Pulmonary artery endothelial cell (primary cell): Measurements from ENCODE around the gene FOXN3. TPM values are rescaled to one million over a fixed set of nuclear protein-coding genes. Genes with fewer than 3 reads are reported as not detected.
"Not testable (repeated sequence)": the region's sequence is repeated elsewhere in the genome, so short reads cannot be mapped to it uniquely, and the experiment has no call there.

ENCODE experiments used
- DNase-seq: peaks from one replicate; pipeline ENCODE4 v3.0.0-alpha.2; 2011; ENCODE audit warnings: low read depth, low spot score
- total RNA-seq: library from RNA; depleted of rRNA; stranded (reverse); fragments of >200 nt; gene quantifications from 2 replicates; pipeline ENCODE4 v1.2.3, GENCODE V29; 2014

Gene FOXN3
- total RNA-seq, 1 donor from 2014 or later, result 14.2 TPM

DNA sequence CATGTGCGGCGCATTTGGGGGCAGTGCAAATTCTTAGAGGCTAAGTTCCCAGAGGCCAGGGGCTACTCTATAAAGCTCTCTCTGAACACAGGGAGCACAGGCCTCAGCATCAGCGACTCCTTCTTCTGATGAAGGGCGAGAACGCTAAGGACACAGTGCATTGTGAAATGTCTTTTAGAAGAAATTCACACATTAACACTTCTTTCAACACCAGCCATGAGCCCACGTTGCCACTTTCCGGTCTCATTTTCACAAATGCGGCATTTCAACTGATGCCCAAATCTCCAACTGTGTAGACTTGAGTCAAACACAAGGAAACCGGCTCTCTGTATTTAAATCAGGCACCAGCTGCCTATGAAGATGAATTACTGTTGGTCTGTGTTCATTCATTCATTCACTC lies 162.0 kb downstream of the FOXN3 start:
- no peak for DNase-seq

DNA sequence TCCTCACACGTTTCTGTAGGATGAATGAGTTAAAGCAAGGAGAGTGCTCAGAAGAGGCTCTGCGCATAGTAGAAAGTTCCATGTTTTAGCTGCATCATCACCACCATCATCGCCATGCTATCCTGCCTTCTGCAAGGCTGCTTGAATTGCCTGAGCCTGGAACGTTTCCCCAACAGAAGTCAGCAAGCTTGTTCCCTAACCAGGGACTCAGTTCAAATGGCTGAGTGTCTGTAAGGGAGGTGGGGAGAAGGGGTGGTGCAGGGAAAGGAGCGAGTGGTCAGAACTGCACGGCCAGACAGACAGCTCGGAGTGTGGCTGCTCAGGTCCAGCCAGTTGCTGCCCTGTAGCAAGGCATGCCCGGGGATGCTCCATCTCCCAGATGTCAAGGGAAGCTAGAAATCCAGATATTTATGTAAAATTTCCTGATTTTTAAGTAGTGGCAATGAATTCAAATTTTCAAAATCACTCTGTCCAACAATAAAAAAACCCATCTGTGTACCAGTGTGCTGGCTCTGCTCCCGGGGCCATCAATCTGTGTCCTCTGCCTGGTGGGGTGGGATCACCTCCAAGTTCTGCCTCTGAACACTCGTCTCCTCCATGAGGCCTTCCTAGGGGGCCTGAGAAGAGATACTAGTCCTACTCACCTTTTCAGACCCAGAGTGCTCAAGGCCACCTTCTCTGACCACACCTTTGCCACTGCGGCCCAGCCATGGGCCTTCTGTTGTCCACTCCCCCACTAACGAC lies 162.7 kb downstream of the FOXN3 start:
- DNase-seq, result no peak

DNA sequence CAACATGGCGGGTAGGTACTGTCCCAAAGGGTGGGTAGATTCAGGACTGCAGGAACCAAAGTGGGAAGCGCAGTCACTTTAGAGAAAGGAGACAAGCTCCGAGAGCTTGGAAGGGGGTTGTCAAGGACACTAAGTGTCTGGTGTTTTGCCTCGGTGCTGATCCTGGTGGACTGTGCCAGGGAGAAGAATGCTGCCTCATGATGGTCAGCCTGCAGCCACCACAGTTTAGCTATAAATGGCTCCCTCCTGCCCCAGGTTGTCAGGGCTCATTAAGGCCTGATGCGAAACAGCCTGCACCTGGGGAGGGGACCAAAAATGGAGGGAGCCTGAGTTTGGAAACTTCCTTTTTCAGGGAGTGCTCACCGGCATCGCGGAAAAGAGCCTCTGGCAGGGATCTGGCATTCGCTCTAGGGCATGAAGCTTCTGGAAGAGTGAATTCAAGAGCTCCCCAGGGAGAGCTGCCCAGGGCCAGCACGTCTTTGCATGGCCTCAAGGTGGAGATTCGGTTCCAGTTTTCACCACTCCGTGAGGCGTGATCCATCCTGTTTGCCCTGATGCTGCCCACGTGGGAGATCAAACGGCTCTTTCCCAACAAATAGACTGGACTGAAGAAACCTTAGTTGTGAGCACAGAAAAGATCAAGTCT lies 164.0 kb downstream of the FOXN3 start:
- no peak for DNase-seq

DNA sequence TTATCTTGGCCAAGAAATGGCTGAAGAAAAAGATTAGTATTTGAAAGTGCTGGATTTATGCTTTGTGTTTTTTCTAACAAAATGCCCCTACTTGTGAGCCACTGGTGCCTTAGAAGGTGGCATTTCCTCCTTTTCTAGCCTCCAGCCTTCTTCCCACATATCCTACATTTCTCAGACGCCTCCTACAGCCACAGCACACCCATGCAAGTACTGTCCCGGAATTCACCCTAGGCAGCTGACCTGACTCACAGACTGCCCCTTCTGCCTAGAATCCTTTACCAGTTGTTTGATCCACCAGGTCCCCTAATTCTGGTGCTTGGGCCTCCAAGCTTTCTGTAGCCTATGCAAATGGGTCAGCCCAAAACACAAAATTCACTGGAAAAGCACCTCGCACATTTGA lies 166.0 kb downstream of the FOXN3 start:
- DNase-seq, result no peak

DNA sequence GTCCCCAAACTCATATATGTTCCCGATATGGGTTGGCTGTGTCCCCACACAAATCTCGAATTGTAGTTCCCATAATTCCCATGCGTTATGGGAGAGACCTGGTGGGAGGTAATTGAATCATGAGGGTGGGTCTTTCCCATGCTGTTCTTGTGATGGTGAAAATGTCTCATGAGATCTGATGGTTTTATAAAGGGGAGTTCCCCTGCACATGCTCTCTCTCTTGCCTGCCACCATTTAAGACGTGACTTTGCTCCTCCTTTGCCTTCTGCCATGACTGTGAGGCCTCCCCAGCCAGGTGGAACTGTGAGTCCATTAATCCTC lies 166.4 kb downstream of the FOXN3 start:
- not testable (repeated sequence) for DNase-seq

DNA sequence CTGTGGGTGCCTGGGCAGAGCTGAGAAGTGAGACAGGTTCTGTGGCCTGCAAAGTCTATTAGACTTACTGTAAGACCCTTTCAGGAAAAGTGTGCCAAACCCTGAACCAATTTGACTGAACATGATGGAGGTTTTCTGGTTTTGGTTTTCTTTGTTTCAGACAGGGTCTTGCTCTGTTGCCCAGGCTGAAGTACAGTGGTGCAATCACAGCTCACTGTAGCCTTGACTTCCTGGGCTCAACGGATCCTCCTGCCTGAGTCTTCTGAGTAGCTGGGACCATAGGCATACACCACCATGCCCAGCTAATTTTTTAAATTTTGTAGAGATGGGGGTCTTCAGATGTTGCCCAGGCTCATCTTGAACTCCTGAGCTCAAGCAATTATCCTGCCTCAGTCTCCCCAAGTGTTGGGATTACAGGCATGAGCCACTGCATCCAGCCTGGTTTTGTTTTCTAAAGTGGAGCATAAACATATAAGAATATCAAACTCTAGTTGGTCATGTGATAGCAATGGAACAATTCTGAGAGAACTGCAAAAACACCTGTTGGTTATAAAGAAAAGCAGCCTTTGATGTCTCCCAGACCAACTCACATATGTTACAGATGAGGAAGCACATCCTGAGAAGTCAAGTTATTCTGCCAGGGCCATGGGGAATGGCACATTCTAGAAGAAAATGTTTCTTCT lies 166.9 kb downstream of the FOXN3 start:
- no peak for DNase-seq

DNA sequence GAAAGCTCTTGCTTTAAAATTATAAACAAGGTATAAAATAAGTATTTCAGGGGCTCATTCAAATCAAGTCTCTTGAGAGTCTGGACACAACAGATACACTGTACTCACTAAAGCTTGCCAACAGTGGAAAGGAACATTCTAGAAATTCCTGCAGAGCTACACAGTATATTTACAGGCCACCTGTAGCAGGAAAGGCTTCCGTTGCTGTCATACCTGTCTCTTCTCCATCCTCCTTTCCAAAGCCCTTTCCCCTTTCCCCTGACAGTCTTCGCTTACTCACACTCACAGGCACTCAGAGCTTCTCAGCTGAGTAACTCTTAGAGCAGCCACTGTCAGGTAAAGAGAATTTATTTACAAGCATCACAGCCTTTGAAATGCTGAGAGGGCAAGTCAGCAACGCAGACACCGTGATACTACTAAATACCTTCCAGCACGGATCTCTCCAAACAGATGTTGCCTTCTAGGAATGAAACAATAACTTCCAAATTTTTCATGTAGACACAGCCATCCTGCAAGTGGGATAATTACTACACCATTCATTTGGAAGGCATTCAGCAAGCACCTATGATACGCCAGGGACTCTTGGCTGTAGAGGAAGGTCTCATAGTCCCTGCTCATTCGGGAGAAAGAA lies 167.9 kb downstream of the FOXN3 start:
- no peak for DNase-seq

DNA sequence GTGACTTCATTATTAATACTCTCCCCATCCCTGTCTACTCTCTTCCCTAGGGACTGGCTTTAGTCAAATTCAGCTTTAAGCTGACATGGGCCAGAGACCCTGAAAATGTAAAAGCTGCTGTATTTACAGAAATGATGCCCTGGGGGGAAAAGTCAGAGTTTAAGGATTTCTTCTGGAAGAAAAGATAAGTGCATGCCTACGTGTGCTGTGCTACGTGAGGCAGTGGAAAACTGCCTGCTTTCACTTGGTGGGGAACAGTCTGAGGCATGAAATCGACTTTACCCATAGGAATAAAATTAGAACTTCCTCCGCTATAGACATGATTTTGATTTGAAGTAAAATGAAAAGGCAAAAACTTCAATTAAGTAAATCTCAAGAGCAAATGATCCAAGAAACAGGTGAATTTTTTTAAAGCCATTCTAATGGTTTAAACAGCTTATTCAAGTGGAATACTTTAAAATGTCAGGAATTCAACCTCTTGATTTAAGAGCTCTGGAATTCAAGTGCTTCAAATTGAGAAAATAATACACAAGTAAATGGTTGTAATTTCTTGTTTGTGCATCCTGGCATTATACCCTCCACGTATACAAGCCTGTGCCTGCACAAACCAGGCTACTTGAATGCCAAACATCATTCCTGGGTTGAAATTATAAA lies 168.5 kb downstream of the FOXN3 start:
- DNase-seq, result no peak

DNA sequence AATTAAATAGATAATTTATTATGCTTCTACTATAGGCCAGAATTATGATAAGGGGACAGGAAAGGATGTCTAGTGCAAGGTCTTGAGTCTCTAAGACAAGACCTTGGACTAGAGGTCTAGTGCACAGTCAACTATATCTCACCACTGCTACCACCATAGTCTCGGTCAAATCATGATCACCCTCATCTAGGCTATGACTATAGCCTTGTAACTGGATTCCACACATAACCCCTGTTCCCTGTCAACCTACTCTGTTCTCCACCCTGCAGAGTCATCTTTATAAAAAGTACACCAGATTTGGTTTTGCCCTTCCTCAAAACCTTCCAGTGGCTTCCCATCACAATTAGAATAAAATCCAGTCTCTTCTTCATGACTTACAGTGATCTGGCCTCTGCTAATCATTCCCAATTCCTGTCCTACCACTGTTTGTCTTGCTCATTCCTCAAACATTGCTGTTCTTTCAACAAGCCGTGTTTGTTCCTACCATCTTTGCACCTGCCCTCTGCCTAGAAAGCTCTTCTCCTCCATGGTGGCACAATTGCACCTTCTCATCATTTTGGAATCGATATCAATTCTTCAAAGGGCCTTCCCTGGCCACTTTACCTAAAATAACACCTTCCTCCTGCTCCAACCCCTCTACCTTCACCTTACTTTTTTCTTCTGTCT lies 169.4 kb downstream of the FOXN3 start:
- no peak for DNase-seq

DNA sequence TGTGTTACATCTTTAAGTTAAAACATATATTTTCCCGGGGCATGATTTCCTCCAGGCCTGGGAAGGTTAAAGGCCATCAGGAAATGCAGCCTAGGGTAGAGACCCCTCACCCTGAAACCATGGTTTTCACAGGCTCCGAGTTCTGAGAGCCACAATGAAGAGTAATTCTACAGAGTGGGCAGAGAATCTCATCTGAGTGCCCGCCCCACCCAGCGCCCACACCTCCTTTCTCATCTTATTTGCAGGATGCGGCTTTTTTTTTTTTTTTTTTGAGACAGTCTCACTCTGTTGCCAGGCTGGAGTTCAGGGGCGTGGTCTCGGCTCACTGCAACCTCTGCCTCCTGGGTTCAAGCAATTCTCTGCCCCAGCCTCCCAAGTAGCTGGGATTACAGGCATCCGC lies 170.7 kb downstream of the FOXN3 start:
- DNase-seq, result no peak

DNA sequence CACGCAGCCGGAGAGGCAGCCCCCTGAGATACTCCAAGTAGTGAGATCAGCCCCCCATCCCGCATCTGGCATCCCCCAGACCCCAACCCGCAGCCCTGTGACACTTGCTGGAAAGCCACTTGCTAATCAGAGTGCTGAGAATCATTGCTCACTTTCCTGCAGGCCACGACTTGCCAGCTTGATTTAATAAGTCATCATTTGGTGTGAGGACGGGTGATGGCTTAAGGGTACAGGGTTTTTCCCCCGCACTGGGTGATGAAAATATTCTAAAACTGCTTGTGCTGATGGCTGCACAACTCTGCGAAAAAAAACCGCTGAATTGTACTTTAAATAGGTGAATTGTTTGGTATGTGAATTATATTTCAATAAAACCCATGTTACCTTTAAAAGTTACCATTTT lies 171.2 kb downstream of the FOXN3 start:
- no peak for DNase-seq

DNA sequence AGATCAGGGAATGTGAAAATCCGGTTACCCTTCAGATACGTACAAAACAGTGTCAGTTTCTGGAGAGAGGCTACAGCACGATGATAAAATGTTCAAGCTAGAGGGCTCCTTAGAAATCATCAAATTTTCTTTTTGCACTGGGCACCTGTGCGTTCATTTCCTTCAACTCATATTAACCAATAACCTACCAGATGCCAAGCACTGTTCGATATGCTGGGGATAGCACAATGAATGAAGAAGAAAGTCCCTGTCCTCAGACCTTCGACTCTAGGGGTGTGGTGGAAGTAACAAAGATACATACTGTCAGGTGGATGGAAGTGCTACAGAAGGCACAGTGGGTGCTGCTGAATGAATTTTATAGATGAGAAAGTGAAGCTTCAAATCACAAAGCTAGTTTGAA lies 172.3 kb downstream of the FOXN3 start:
- no peak for DNase-seq

DNA sequence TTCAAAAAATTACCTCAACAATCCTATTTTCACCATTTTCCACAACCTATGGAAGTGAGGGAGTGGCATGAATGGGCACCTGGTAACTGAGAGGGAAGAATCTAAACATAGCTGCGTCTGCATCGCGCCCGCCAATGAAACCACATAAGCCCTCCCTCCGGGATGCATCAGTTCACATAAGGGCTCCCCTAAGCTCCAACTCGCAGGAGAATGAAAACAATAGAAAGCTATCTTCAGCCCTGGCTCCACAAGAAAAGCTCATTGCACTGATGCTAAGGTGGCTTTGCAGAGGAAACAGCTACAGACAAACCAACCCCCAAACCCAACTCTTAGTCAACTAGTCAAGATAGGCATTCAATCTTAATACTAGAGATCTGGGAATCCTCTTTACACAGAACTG lies 173.3 kb downstream of the FOXN3 start:
- DNase-seq, result no peak

DNA sequence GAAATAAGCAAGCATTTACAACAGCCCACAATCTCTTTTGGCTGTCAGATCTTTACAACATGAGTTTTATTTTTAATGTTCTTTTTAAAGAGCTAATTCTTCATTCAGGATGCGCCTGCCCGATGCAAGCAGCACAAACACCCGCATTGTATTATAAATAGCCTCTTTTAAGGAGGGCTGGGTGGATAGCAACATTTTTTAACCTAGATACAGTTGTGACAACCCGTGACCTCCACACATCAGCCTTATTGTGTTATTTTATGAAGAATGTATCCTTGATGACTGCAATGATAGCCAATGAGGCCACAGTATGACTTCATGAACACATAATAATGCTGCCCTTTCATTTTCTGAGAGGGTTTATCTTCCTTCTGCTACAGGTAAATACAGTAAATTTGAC lies 173.7 kb downstream of the FOXN3 start:
- no peak for DNase-seq

DNA sequence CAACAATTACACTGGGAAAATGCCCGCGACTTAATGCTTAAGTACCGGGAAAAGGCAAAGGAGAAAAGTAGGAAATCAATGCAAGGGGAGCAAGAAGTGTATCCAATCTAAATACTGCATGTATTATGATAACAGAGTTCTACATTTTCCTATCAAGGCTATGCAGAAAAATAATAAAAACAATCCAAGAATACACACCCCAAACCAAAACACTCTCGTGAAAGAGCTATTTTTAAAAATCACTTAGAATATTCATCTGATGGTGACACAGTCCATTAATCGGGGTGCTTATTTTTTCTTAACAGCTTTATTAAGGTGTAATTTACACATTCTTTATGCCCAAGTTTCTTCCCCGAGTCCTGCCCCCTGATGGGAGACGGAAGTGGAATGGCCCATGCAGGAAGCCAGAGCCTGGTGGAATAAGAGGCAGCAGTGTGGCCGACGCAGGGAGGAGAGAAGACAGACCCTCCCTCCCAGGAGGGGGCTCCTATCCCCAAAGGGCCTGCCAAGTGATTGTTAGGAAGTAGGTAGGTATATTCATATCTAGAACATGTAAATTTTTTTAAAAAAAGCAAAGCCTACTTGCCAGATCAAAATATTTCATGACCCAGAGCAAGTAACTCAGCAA lies 174.3 kb downstream of the FOXN3 start:
- no peak for DNase-seq

DNA sequence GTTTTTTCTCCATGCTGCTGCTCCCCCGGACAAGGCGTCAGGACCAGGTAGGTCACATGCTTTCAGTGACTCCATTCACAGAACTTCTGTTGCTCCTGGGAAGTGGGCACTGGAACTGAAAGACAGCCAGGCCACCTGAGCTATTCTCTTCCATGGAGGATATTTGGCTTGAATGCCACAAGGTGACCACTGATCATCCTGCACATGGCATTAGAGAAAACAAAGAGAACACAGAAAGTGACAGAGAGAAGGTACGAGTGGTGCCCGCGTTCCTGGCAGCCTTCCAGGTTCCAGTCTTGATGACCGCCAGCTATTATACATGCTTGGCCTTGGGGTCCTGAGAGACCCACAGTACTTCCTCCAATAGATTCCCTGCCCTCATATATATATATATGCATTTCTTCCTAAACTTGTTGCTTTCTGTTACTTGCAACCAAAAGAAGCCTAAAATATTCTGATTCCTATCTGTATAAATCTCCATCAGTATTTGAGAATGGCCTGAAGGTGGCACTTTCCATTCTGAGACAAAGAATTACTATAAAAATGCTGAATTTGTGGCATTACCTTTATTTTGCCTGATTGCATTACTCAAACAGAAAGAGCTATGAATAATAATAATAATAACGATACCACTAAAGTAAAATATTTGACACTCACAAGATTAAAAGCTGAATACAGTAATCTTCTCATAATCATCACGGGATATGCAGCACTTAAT lies 174.9 kb downstream of the FOXN3 start:
- DNase-seq, result no peak

DNA sequence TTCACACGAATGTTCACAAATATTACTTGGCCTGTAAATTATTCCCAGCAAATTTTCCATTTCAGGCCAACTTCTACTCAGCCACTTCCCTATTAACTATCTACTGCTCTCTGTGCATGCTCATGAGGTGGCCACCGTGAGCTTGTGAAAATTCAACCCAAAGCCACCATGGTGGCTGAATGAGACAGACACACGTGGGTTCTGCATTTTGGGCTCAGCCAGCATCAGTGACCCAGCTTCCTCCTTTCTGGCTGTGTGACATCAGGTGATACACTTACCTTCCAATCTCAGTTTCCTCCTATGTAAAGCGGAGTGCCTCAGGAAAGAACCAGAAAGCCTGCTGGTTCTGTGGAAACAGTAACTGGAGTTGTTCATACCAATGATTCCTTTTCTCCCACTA lies 175.8 kb downstream of the FOXN3 start:
- DNase-seq, result no peak

DNA sequence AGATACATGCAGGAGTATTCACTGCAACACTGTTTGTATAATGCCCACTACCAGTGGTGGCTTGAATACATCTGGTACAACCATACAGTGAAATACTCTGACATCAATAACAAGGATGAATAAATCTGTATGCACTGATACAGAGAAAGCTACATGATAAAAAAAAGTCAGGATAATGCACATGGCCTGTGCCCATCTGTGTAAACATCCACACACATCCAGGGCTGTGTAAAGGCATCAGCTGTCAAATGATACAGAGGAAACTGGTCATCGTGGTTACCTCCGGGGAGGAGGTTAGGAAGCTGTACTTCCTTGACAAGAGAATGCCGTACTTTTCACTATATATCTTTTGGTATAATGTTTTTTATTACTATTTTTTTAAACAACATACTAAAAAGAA lies 176.6 kb downstream of the FOXN3 start:
- peak; percentile 13 for DNase-seq

DNA sequence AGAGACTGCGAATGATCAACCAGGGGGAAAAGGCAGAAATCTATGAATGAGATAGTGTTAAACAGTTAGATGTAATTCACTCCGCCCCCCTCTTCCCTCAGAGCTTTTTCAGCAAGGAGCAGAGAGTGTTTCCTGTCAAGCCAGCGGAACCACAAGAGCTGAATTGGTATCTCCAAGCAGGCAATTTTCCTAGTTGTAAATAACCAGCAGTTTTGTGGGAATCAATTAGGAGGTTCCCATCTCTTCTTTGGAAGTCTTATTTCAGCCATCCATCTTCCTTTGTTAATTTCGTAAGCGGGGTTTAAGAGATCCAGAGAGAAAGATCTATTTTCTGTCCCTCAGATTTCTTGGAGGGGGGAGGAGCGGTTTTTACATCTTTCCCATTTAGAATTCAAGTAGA lies 178.0 kb downstream of the FOXN3 start:
- DNase-seq, result no peak

DNA sequence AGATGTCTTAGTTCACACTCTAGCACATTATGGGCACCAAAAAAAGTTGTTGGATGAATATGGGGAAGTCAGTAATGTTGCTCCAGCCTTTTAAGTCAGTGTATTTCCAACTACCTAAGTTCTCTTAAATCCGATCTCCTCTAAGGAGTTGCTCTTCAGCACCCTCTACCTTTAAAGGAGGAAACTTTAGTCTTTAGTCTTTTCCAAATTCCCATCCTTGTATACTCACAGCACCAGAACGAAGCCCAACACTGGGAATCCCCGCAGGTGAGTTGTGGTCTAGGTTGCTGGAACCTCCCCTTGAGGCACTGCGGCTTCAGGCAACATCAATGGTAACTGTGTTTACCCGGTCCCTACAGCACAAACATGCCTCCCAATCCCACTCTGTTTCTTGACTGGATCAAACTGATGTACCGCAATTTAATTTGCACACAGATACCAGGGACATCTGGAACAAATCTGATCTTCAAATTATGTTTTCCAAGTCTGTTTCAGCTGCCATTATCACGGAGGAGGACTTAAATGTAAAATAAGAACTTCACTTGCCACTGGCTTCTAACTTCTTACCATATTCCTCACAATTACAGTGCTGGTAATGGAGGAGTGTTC lies 179.0 kb downstream of the FOXN3 start:
- no peak for DNase-seq
